Activated CD8-positive, alpha-beta memory T cell treated with anti-CD3 and anti-CD28 coated beads, Interleukin-2, amount 50 U/mL, for 4 hours (primary cell): ENCODE data around the gene NAALADL2.

Experiments
- DNase-seq: peaks from one replicate; pipeline ENCODE4 v3.0.0-alpha.2; 2020

Gene NAALADL2

GRCh38 chr3:175273573-175273972, 414.4 kb downstream of the NAALADL2 start:
- DNase-seq = no peak

DNA sequence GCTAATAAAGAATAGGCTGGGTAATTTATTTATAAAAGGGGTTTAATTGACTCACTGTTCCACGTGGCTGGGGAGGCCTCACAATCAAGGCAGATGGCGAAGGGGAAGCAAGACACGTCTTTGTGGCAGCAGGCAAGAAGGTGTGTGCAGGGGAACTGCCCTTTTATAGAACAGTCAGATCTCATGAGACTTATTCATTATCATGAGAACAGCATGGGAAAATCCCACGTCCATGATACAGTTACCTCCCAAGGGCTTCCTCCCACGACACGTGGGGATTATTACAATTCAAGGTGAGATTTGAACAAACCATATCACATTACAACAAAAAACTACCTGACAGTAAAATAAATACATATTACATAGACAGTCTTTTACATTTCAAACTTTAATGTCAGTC, 414.9 kb downstream of the NAALADL2 start:
- DNase-seq = no peak

DNA sequence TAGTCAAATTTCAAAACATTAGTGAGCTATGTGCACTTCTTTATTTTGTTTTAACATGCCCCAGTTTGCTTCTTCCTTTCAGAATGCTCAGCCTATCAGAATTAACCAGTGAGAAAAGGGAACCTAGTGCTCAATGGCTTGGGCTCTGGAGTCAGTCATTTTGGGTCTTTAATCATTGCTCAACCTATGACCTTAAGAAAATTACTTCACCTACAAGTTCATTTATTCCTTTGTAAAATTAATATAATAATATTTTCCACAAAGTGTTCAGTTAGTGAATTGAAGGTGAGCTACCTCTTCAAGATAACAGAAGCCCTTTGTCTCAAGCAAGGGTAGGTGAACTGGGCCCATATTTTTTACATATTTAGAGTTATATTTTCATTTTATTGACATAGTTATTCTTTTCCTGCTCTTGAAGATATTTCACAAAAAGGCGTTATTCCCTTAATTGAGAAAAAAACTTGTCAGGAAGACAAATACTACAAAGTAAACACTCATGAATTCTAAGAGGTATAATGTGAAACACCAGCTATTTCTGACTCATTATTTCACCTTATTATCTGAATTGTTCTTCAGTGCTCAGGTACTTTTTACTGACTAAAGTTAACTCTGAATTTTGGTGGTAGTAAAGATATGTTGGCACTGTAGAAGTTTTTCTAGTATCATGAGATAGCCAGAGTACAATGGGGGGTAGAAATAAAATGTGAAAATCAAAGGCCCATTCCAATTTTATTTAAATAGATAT, 415.5 kb downstream of the NAALADL2 start:
- no peak for DNase-seq

GRCh38 chr3:175278680-175279079, 419.5 kb downstream of the NAALADL2 start:
- DNase-seq = no peak

- DNase-seq = no peak
These were observed 420.3 kb downstream of the NAALADL2 start for GRCh38 chr3:175279457-175279856.

DNA sequence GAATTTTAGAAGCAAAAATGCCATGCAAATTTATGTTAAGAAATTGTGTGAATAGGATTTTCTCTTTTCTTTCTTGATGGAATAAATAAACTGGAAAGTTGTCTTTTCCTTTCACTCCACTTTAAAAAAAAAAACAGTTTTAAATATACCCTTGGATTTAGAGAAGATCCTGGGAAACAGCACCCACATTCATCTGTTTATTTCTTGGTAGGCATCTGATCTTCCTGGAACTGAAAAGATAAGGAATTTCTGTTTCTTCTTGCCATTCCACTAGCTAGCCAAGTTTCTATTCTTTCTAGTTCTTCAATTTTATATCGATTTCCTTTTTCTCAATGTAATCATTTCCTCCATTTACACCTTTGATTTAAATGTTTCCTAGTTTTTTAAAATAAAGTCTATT, 420.8 kb downstream of the NAALADL2 start:
- no peak for DNase-seq

GRCh38 chr3:175287361-175287963, 428.3 kb downstream of the NAALADL2 start:
- DNase-seq = no peak

DNA sequence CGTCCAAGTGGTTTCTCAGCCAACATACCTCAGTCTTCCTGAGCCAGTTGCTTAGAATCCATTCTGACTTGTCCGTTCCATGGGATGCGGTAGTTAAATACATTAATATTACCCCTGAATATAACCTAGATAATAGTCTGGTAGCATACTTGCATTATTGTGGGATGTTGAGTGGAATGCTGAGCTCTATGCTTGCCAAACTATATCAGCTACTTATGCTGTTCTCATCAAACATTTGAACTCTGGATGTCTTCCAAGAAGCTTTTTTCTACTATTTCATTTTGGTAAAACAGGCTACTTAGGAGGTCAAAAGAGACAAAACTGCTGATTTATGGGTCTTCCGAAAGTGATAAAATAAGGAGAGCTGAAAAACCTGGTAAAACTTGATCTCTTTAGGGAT, 429.5 kb downstream of the NAALADL2 start:
- no peak for DNase-seq

GRCh38 chr3:175294793-175295192, 435.7 kb downstream of the NAALADL2 start:
- DNase-seq = no peak

DNA sequence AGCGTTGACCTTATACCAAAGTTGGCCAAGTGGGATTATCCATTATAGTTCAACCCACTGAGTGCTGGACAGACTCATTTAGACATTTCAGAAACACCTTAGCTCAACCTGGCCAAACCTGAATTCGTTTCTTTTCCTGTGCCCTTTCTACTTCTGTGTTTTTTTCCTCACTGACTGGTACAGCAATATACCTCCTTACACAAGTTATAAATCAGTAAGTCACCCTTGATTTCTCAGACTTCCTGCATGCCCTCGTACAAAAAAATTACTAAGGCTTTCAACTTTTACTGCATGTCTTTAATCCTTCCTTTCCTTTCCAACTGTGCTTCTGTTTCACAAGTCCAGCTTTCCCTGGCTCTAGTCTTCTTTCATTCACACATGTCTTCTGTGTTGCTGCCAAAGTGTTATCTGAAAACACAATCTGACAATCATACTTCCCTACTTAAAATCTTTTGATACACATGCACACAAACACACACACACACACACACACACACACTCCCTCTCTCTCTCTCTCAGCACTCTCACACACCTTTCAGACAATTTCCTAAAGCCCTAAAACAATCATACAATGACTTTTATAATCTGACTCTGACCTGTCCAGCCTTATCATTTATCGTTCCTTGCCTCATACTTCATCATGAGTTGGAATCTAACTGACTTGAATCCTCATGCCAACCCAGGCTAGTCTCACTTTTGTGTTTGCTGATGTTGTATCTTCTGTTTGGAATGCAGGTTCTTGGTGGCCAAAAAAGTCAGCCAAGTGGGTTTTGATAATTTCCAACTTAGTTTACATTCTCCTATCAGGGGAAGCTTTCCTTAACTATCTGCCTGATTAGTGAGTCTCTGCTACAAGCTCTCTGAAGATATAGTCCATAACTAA, 436.4 kb downstream of the NAALADL2 start:
- DNase-seq = no peak

DNA sequence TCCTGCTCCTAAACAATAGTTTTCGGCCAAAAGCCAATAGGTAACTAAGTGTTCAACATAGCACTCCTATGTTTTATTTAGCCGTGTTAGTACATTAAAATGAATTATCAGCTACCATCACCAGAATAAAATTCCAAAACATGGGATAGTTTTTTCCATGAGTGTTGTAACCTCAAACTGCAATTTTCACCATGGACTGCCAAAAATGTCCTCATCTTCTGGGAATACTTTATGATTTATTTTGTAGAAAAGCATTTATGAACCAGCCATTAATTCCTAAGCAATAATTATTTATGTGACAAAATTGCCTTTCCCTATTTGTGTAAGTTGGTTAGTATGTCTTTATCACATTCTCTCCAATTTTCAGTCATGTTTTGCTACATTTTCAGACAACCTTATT, 438.1 kb downstream of the NAALADL2 start:
- DNase-seq = no peak

- no peak for DNase-seq
These were observed 442.6 kb downstream of the NAALADL2 start for GRCh38 chr3:175301741-175302140.

- DNase-seq = no peak
These were observed 445.3 kb downstream of the NAALADL2 start for GRCh38 chr3:175304404-175304803.

GRCh38 chr3:175307642-175308041, 448.5 kb downstream of the NAALADL2 start:
- DNase-seq = no peak

DNA sequence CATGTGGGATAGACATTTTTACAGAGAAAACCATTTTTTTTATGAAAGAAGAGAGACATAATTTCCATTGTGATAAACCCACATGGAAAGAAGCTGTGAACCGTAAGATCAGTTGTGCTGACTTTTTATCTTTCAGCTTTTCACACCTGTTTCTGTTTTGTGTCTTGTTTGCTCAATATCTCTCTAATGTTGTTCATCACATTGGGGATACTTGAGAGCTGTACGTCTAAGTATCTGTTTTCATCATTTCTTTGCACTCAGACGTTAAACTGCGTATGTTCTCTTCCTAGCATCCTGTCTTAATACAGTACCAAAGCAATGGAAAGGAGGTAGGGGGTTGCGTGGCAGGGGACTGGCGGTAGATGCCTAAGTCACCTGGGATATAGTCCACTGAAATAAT, 449.0 kb downstream of the NAALADL2 start:
- no peak for DNase-seq

GRCh38 chr3:175310046-175310445, 450.9 kb downstream of the NAALADL2 start:
- DNase-seq = no peak

DNA sequence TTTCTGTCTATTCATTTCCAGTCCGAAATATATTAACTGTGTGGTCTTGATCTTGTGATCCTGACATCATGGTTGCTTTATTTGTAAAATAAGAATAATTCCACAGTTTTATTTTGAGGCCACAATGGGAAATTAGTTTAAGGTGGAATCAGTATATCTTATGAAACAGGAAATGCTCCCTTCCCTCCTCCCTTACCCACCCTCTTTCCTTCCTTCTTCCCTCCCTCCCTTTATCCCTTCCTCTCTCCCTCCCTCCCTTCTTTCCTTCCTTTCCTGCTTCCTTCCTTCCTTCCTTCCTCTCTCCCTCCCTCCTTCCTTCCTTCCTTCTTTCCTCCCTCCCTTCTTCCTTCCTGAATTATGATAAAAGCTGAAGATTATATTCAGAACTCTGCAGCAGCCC, 452.3 kb downstream of the NAALADL2 start:
- DNase-seq = no peak

DNA sequence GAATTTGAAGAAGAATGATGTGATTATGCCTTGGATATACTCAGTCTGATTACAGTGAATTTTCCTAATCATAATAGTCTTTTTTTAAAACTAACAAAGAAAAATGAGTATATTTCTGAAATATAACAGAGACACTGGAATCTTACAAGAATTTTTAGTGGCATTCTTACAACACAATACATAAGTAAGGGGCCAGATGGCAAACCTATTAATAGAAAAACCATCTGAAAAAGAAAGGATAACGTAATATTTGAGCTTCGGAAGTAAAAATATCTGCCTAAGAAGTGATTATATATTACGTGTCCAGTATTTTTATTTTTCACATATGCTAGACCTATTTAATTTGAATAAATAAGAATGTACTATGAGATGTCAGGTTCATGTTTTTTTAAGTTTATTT, 452.8 kb downstream of the NAALADL2 start:
- DNase-seq = no peak

- no peak for DNase-seq
These were observed 453.7 kb downstream of the NAALADL2 start for GRCh38 chr3:175312791-175313190.

DNA sequence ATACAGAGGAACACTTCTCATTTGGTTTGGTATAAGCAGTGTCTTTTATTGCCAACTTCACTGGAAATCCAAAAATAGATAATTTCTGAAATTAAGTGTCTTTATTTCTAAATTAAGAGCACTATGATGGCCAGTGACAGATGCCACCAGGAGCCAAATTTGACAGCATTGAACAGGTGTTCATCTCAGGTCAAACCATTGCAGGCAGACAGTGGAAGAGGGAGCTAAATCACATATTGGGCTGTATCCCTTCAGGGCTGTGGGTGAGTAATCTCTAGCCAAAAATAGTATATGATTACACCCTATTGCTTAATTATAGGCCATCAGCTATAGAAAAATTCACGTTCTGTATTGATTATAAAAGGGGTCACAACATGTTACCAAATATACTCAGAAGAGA, 457.7 kb downstream of the NAALADL2 start:
- DNase-seq = no peak

- no peak for DNase-seq
These were observed 466.3 kb downstream of the NAALADL2 start for GRCh38 chr3:175325440-175325839.

GRCh38 chr3:175326041-175326440, 466.9 kb downstream of the NAALADL2 start:
- no peak for DNase-seq

GRCh38 chr3:175329373-175329772, 470.2 kb downstream of the NAALADL2 start:
- DNase-seq = no peak

GRCh38 chr3:175335229-175335628, 476.1 kb downstream of the NAALADL2 start:
- no peak for DNase-seq
